ENCODE data around the gene SLC25A12. TPM values are rescaled to one million over a fixed set of nuclear protein-coding genes. Genes with fewer than 3 reads are reported as not detected.

Gene SLC25A12
- total and polyA plus RNA-seq, 11 donors: 45.8 to 128 (median 117) TPM

- DNase-seq (no peak), ATAC-seq (no peak)
- intact Hi-C loops (cut with DNase I): no loop called here
- no peaks in the 10 kb centered on the region for H3K27me3 ChIP-seq
- H3K9me3 ChIP-seq: peaks cover 0 to 8% (median 0%) of the 10 kb centered on the region in 12 donors
- no peak overlapping the region for H3K27ac ChIP-seq
- TF ChIP-seq CTCF (IDR thresholded peaks at IDR 0.05) (no peak), POLR2A (IDR thresholded peaks at IDR 0.05) (no peak)
- peaks cover 0 to 67% (median 51%) of the 10 kb centered on the region in 9 donors for H3K36me3 ChIP-seq
- H3K4me1 ChIP-seq: no peaks in the 10 kb centered on the region
- H3K4me3 ChIP-seq: no peak overlapping the region
- WGBS, 4 donors: 96 to 99% (median 98%) methylated on average over 1 of the region's 1 CpG
Measured at GRCh38 chr2:171754254-171754939, 139.6 kb downstream of the SLC25A12 start.

GRCh38 chr2:171747371-171747770 lies 146.7 kb downstream of the SLC25A12 start:
- Histone ChIP-seq H3K9me3 (no peaks in the 10 kb centered on the region), H3K27ac (no peak overlapping the region), H3K4me3 (no peak overlapping the region), H3K36me3 (peaks cover 0 to 97% (median 97%) of the 10 kb centered on the region in 9 donors), H3K27me3 (no peaks in the 10 kb centered on the region), H3K4me1 (no peaks in the 10 kb centered on the region)
- DNase-seq (no peak), ATAC-seq (no peak)
- intact Hi-C loops (cut with DNase I): no loop called here
- TF ChIP-seq CTCF (IDR thresholded peaks at IDR 0.05) (no peak), POLR2A (IDR thresholded peaks at IDR 0.05) (no peak)
- 89 to 97% (median 95%) methylated on average over 3 of the region's 3 CpGs for WGBS, 4 donors

GRCh38 chr2:171745806-171746205 lies 148.2 kb downstream of the SLC25A12 start:
- TF ChIP-seq CTCF (IDR thresholded peaks at IDR 0.05) (no peak), POLR2A (IDR thresholded peaks at IDR 0.05) (no peak)
- ATAC-seq (no peak), DNase-seq (no peak)
- peaks cover 0 to 97% (median 96%) of the 10 kb centered on the region in 9 donors for H3K36me3 ChIP-seq
- H3K9me3 ChIP-seq: no peaks in the 10 kb centered on the region
- intact Hi-C loops (cut with DNase I): no loop called here
- no peak overlapping the region for H3K27ac ChIP-seq
- no peak overlapping the region for H3K4me3 ChIP-seq
- no peaks in the 10 kb centered on the region for H3K27me3 ChIP-seq
- 89 to 93% (median 92%) methylated on average over 4 of the region's 4 CpGs for WGBS, 4 donors
- H3K4me1 ChIP-seq: no peaks in the 10 kb centered on the region

- intact Hi-C loops (cut with DNase I): no loop called here
- no peak for TF ChIP-seq POLR2A (IDR thresholded peaks at IDR 0.05)
- TF ChIP-seq CTCF (IDR thresholded peaks at IDR 0.05): no peak
- Histone ChIP-seq H3K27ac (no peak overlapping the region), H3K4me1 (no peaks in the 10 kb centered on the region), H3K9me3 (no peaks in the 10 kb centered on the region), H3K4me3 (no peak overlapping the region), H3K27me3 (no peaks in the 10 kb centered on the region), H3K36me3 (peaks cover 0 to 97% (median 95%) of the 10 kb centered on the region in 9 donors)
- ATAC-seq (no peak), DNase-seq (no peak)
- 85 to 96% (median 90%) methylated on average over 1 of the region's 1 CpG for WGBS, 4 donors
Measured at GRCh38 chr2:171745141-171745540, 148.9 kb downstream of the SLC25A12 start.
